Myocyte (in vitro differentiated cells): Measurements from ENCODE around the gene MARK3. TPM values are rescaled to one million over a fixed set of nuclear protein-coding genes. Genes with fewer than 3 reads are reported as not detected.
"Not testable (repeated sequence)": the region's sequence is repeated elsewhere in the genome, so short reads cannot be mapped to it uniquely, and the experiment has no call there.

Experiments
- DNase-seq: peaks from one replicate; pipeline ENCODE4 v3.0.0-alpha.2; 2012; ENCODE audit warnings: low read depth
- polyA plus RNA-seq: library from polyadenylated mRNA; unstranded; fragments of >200 nt; gene quantifications from one replicate; pipeline ENCODE4 v1.2.1, GENCODE V29; 2012; ENCODE audit warnings: missing spikeins
- total RNA-seq: library from RNA; depleted of rRNA; stranded (reverse); fragments of >200 nt; gene quantifications from 2 replicates; pipeline ENCODE4 v1.2.3, GENCODE V29; 2014

MARK3 gene
- 82.0 and 87.4 TPM in 2 replicates for total RNA-seq
- polyA plus RNA-seq, result 55.8 TPM

GRCh38 chr14:103385152-103385928 lies at the start of gene MARK3:
Gene MARK3 (plus strand): TSS chr14:103385415. CDS start chr14:103386030, 615 bp downstream.
- peak; percentile 98 for DNase-seq

GRCh38 chr14:103336191-103336590 lies 49.0 kb upstream of the MARK3 start:
- DNase-seq, result no peak

GRCh38 chr14:103337794-103338193 lies 47.4 kb upstream of the MARK3 start:
- no peak for DNase-seq

GRCh38 chr14:103339561-103339960 lies 45.7 kb upstream of the MARK3 start:
- DNase-seq, result no peak

GRCh38 chr14:103340480-103341212 lies 44.6 kb upstream of the MARK3 start:
- DNase-seq, result no peak

- DNase-seq, result no peak
Measured at GRCh38 chr14:103341250-103342129, 43.7 kb upstream of the MARK3 start.

- DNase-seq, result no peak
Measured at GRCh38 chr14:103343164-103343879, 41.9 kb upstream of the MARK3 start.

GRCh38 chr14:103343905-103344797 lies 41.1 kb upstream of the MARK3 start:
- no peak for DNase-seq

GRCh38 chr14:103346286-103346685 lies 38.9 kb upstream of the MARK3 start:
- peak; percentile 49 for DNase-seq

- no peak for DNase-seq
Measured at GRCh38 chr14:103347091-103347815, 38.0 kb upstream of the MARK3 start.

GRCh38 chr14:103348154-103348553 lies 37.1 kb upstream of the MARK3 start:
- no peak for DNase-seq

GRCh38 chr14:103349982-103350381 lies 35.2 kb upstream of the MARK3 start:
- DNase-seq, result no peak

- DNase-seq, result no peak
Measured at GRCh38 chr14:103353362-103353761, 31.9 kb upstream of the MARK3 start.

- no peak for DNase-seq
Measured at GRCh38 chr14:103354141-103354540, 31.1 kb upstream of the MARK3 start.

GRCh38 chr14:103356024-103356682 lies 29.1 kb upstream of the MARK3 start:
- DNase-seq, result no peak

- DNase-seq, result not testable (repeated sequence)
Measured at GRCh38 chr14:103357552-103357951, 27.7 kb upstream of the MARK3 start.

GRCh38 chr14:103360548-103360947 lies 24.7 kb upstream of the MARK3 start:
- no peak for DNase-seq

GRCh38 chr14:103361867-103362266 lies 23.3 kb upstream of the MARK3 start:
- peak; percentile 50 for DNase-seq

GRCh38 chr14:103362780-103363179 lies 22.4 kb upstream of the MARK3 start:
- no peak for DNase-seq
